DMS153 treated with DMSO at 0.1 percent for 48 hours (cell line): ENCODE data around the gene CLIC4.
"Not testable (repeated sequence)": the region's sequence is repeated elsewhere in the genome, so short reads cannot be mapped to it uniquely, and the experiment has no call there.

Experiments used
- DNase-seq: peaks from one replicate; lab custom pipeline; 2025; ENCODE audit not compliant: unreplicated experiment; lab: John Stamatoyannopoulos, UW

The CLIC4 gene

DNA sequence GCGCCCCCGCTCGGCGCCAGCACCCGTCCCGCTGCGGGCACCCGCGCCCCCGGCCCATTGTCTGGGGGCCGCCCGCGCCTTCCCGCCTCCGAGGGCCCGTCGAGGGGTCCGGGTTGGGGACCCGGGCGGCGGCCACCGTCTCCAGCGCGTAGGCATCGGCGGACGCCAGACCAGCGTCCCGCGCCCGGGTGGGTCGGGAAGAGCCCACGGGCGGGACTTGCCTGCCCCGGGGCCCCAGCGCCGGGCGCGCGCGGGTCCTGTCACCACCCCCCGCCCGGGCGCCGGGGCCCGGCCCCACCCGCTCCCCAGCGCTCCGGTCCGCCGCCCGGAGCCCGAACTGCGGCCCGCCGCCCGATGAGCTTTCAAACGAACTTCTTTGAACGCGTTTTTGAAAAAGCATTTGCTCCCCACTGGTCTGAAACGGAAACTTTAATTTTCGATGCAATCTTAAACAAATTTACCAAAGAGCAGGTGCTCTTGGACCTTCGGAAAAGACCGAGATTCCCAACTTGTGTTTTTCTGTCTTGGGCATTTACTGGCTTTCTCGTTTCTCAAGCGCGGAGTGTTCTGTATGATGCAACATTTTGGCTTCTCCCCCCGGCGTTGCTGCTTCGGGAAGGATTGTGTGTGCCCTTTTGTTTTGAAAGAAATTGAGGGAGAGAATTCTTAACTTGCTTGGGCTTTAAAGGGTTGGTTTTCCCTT is 615 bp downstream of the CLIC4 start:
- peak; percentile 5 for DNase-seq

DNA sequence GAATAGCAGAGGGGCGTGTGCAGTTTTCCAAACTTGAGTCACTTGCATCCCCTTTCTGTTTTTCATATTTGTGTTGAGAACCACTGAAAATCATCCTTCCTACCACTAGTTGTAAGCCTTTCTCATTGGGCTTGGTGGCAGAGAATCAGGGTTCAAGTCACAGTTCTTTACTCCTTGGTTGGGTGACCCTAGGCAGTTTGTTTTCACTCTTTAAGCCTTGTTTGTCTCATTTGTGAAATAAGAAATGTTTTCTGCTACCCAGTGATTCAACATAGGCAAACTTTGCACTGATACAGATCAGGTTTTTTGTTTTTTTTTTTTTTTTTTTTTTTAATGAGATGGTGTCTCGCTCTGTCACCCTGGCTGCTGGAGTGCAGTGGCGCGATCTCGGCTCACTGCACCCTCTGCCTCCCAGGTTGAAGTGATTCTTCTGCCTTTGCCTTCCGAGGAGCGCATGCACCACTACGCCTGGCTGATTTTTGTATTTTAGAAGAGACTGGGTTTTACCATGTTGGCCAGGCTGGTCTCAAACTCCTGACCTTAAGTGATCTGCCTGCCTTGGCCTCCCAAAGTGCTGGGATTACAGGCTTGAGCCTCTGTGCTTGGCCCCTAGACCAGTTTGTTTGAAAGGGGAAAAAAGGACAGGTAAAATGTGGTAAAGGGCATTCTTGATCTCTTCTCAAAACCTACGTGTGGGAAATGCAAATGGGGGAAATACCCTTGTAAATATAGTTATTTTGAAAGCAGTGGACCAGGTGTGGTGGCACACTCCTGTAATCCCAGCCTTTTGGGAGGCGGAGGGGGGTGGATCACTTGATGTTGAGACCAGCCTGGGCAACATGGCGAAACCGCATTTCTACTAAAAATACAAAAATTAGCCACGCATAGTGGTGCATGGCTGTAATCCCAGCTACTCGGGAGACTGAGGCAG is 3.2 kb downstream of the CLIC4 start:
- DNase-seq = no peak

- no peak for DNase-seq
Observed at GRCh38 chr1:24749252-24749651, 4.0 kb downstream of the CLIC4 start.

DNA sequence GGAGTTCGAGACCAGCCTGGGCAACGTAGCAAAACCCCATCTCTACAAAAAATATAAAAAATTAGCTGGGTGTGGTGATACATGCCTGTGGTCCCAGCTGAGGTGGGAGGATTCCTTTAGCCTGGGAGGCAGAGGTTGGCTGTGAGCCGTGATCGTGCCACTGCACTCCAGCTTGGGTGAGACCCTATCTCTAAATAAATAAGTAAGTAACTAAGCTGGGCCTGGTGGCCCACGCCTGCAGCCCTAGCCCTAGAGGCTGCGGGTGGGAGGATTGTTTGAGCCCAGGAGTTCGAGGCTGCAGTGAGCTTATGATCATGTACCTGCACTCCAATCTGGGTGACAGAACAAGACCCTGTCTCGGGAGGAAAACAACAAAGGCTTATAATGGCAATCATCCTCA is 4.6 kb downstream of the CLIC4 start:
- DNase-seq = no peak

GRCh38 chr1:24751833-24752232 is 6.6 kb downstream of the CLIC4 start:
- no peak for DNase-seq

DNA sequence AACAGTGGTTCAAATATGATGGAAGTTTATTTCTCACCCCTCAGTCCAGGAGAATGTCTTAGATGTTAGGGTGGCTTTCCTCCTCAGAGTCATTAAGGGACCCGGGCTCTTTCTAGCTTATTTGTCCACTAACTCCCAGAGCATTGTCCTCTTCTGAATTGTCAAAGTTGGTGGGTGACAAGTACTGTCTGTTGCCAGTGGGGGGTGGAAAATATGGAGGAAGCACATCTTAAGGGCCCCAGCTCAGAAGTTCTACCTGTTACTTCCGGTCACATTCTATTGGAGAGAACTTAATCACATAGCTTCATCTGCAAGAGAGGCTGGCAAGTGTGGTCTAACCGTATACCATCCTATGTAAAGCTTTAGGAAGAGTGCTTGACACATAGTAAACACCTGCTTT is 7.1 kb downstream of the CLIC4 start:
- DNase-seq = no peak

- DNase-seq = no peak
Observed at GRCh38 chr1:24754229-24754628, 9.0 kb downstream of the CLIC4 start.

DNA sequence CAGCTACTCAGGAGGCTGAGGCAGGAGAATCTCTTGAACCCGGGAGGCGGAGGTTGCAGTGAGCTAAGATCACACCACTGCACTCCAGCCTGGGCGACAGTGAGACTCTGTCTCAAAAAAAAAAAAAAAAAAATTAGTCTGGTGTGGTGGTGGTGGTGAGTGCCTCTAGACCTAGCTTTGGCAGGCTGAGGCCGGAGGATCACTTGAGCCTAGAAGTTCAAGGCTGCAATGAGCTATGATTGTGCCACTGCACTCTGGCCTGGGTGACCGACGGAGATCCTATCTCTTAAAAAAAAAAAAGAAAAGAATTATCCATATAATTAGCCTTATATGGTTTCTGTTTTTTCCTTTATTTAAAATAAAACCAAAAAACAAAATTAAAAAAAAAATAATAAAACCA is 10.1 kb downstream of the CLIC4 start:
- not testable (repeated sequence) for DNase-seq

GRCh38 chr1:24756395-24756794 is 11.1 kb downstream of the CLIC4 start:
- no peak for DNase-seq

GRCh38 chr1:24759492-24759891 is 14.2 kb downstream of the CLIC4 start:
- no peak for DNase-seq

DNA sequence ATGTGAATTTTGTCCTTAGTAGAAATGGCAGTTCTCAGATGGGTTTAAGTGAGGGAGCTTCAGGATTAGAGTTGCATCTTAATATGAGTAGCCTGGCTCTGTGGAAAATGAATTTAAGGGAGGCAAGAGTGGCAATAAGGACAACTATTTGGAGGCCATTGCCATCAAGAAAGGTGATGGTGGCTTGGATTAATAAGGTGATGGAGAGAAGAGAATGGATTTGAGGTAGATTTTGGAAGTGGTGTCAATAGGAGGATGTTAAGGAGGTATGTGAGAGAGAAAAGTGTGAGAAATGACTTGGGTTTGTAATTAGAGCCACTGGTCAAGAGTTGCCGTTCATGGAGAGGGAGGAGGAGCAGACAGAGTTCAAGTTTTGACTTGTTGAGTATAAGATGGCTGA is 16.3 kb downstream of the CLIC4 start:
- no peak for DNase-seq

DNA sequence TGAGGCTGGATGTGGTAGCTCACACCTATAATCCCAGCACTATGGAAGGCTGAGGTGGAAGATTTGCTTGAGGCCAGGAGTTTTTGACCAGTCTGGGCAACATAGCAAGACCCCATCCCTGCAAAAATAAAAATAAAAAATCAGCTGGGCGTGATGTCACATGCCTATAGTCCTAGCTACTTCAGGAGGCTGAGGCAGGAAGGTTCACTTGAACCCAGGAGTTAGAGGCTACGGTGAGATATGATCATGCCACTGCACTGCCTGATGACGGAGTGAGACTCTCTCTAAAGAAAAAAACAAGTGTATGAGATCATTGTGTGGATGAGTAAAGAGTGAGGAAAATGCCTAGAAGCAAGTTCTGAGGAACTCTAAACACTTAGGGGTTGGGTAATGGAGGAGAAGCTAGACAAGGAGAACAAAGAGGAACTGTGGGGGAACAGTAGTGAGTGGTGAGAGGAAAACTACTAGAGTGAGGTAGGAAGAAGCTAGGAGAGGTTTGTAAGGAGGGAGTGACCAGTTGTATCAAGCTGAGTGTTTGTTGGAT is 17.0 kb downstream of the CLIC4 start:
- DNase-seq = no peak

DNA sequence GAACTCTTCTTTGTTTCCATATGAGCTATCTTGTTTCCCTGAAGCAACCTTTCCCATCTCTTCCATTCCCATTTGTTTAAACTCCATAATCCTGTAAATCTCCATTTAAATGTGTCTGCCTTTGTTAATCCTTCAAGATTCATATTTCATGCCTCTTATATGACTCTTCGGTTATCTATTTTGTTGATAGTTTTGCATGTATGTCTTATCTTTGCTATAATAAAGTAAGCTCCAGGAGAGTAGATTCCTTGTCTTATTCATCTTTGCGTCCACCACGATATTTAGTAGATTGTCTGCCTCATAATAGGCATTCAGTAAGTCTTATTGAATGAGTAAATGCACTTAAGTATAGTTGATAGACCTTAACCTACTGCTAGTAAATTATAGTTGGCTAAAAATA is 18.4 kb downstream of the CLIC4 start:
- no peak for DNase-seq

DNA sequence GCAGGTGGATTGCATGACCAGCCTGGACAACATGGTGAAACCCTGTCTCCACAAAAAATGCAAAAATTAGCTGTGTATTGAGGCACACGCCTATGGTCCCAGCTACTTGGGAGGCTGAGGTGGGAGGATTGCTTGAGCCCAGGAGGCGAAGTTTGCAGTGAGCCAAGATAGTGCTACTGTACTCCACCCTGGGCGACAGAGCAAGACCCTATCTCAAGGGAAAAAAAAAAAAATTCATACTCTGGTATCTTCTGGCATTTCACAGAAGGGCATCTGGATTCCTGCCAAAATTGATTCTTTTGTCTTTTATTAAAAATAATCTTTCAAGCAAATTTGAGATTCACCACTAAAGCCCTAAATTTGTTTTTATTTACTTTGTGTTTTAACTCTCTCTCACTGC is 19.2 kb downstream of the CLIC4 start:
- DNase-seq = no peak

DNA sequence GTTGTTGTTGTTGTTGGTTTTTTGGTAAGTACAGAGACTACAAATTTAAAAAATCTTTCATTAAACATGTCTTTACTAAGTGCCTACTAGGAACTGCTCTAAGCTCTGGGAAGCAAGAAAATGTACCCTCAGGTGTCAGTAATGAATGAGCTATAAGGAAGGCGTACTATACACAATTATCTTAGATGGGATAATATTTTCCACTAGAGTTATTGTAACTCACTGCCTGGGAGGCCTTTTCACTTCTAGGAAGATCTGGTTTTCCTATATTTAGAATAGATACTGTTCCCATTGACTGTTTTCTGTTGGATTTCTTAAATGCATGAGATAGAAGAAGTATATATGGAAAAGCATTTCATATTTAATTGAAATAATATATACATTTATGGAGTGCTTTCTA is 19.6 kb downstream of the CLIC4 start:
- DNase-seq = no peak

DNA sequence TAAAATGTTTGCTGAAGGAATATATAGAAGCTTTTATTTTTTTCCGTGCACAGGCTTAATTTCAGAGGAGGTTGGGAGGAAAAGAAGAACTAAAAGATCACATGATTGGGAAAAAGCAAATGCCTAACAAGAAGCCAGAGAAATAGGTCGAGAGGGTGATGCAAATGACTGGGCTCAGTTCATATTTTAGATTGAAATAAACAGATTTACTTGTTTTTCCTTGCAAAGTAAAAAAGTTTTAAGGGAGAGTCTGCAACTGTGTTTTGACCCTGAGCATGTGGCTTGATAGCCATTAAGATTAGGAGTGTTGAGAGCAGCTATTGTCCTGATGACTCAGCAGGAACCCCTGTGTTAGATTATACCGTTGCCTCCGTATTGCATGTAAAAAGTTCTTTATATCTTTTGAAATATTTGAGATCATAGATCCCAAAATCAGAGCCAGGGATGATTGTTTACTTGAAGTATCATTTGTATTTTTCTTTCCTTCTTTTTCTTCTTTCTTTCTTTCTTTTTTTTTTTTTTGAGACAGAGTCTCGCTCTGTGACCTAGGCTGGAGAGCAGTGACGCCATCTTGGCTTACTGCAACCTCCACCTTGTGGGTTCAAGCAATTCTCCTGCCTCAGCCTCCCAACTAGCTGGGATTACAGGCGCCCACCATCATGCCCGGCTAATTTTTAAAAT is 20.2 kb downstream of the CLIC4 start:
- DNase-seq = no peak

DNA sequence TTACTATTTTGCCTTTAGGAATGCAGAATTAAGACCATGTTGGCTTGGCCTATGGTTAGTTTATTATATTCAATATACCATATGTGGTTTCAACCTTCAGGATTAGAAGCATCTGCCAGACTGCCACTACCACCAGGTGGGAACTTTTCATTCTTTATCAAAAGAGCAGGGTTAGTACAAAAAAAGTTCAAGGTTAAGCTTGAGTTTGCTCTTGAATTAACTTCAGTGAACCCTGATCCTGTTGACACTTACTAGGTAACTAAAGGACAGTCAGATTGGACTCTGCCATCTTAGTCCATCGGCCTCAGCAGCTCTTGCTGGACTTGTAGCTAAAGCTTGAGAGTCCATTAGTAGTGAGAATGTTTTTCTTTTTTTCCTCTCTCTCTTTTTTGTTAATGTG is 22.1 kb downstream of the CLIC4 start:
- no peak for DNase-seq

- no peak for DNase-seq
Observed at GRCh38 chr1:24768873-24769605, 23.8 kb downstream of the CLIC4 start.

DNA sequence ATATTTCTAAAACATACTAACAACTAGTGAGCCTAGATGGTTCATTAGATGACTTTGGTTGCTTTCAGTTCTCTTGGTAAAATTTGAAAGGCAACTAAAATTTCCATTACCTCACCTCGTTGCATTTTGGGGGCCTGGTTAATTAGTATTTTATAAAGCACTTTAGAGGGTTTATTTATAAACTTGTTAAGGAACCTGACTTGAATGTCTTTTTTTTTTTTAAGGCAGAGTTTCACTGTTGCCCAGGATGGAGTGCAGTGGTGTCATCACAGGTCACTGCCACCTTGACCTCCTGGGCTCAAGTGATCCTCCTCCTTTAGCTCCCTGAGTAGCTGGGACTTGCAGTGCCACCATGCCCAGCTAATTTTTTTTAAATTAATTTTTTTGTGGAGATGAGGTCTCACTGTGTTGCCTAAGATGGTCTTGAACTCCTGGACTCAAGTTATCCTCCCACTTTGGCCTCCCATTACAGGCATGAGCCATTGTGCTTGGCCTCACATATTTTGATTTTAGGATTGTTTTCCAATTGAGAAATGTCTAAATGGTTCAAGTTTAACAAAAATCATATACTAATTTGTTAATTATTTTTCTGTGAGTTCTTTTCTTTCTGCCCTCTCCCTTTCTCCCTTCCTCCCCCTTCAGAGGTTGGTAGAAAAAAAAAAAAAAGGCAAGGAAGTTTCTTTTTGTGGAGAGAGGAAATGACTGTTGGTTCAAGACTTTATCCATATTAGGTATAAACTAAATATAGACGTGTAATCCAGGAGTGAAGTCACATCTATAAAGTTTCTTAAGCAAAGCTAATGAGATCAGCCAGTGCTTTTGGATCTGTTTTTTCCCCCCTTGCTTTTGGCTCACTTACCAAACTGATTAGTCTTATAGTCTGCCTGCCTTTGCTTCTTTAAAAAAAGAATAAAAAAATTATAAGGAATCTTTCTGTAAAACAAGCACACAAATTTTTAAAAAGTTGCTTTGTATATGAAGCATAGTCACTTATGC is 24.7 kb downstream of the CLIC4 start:
- no peak for DNase-seq

- DNase-seq = no peak
Observed at GRCh38 chr1:24770881-24771280, 25.6 kb downstream of the CLIC4 start.
